Esophagus squamous epithelium (tissue), 5 donors: ENCODE results near the gene DNMT3A. TPM values are rescaled to one million over a fixed set of nuclear protein-coding genes. Genes with fewer than 3 reads are reported as not detected.
A peak's percentile ranks its signal among the peaks of the same experiment; 100 is the strongest.

Experiments
- DNase-seq: peaks from one replicate; lab custom pipeline; 2025; lab: John Stamatoyannopoulos, UW
- H3K27ac ChIP-seq, 4 donors: fragments of 200-600 bp; sonication (generic); one replicate each; pipeline ENCODE4 v1.5.1; 2016 to 2019; ENCODE audit warnings: mild to moderate bottlenecking in 1 of 4
- H3K27me3 ChIP-seq, 4 donors: fragments of 200-600 bp; sonication (generic); 1 replicate in 3 of 4; 2 replicates in 1 of 4; pipeline versions ENCODE4 v1.5.1 to v1.6.0; 2017 to 2021; ENCODE audit warnings: antibody characterized with exemption in 1 of 4
- H3K36me3 ChIP-seq, 3 donors: fragments of 200-600 bp; sonication (generic); one replicate each; pipeline ENCODE4 v1.5.1; 2016 to 2019
- H3K4me1 ChIP-seq, 3 donors: fragments of 200-600 bp; sonication (generic); one replicate each; pipeline ENCODE4 v1.5.1; 2017 to 2019
- H3K4me3 ChIP-seq, 4 donors: fragments of 200-600 bp; sonication (generic); 1 replicate in 3 of 4; 2 replicates in 1 of 4; pipeline ENCODE4 v1.5.1; 2016 to 2019; ENCODE audit warnings: mild to moderate bottlenecking in 2 of 4, moderate library complexity in 1 of 4
- H3K9me3 ChIP-seq, 3 donors: fragments of 200-600 bp; sonication (generic); one replicate each; pipeline ENCODE4 v1.5.1; 2016 to 2019
- CTCF ChIP-seq, 6 experiments: fragments of 450-650 bp in 4 of 6; fragments of 200-600 bp in 2 of 6; sonication (generic) in 2 of 6; IDR thresholded peaks; one replicate each; pipeline ENCODE4 v1.5.1; 2016 to 2019; ENCODE audit warnings: antibody characterized with exemption in 6 of 6, mild to moderate bottlenecking in 4 of 6, moderate library complexity in 4 of 6
- POLR2A ChIP-seq, 4 donors: fragments of 450-650 bp; IDR thresholded peaks; one replicate each; pipeline ENCODE4 v1.6.1; 2017; ENCODE audit warnings: antibody characterized with exemption in 4 of 4, mild to moderate bottlenecking in 4 of 4, moderate library complexity in 3 of 4
- WGBS, 2 donors: methylation state at CpG; one replicate each; pipeline ENCODE4 v1.1.5; 2018; 5-methylcytosine and 5-hydroxymethylcytosine counted together
- intact Hi-C: fragments of 100-400 bp; cut with DNase I; formaldehyde crosslinking; loops from one replicate; pipeline ENCODE4 v1.15.0; 2022
- total RNA-seq, 4 donors: library from RNA; depleted of rRNA; stranded (reverse); fragments of >200 nt; gene quantifications; one replicate each; pipeline ENCODE4 v1.1.0, GENCODE V29; 2016
- donor health status: DM: yes; HTN: yes; CAD: no.

DNMT3A gene
- total RNA-seq, 4 donors from 2014 or later = 4.1 to 13.6 (median 8.2) TPM

GRCh38 chr2:25297738-25298137 is 44.0 kb downstream of the DNMT3A start:
- Histone ChIP-seq H3K9me3 (no peaks in the 10 kb centered on the region), H3K27ac (no peak overlapping the region), H3K36me3 (peaks cover 0 to 36% (median 0%) of the 10 kb centered on the region in 3 donors), H3K4me3 (no peak overlapping the region), H3K4me1 (peaks cover 13 to 87% (median 32%) of the 10 kb centered on the region in 3 donors), H3K27me3 (no peaks in the 10 kb centered on the region)
- 65% methylated on average over 7 of the region's 7 CpGs; no CpG with 5 or more reads in 1 of the 2 donors for WGBS, 2 donors
- TF ChIP-seq CTCF (IDR thresholded peaks at IDR 0.05) (no peak), POLR2A (IDR thresholded peaks at IDR 0.05) (no peak)
- DNase-seq = no peak
- intact Hi-C loops = no loop called here

- DNase-seq = no peak
- H3K27me3 ChIP-seq = no peaks in the 10 kb centered on the region
- H3K36me3 ChIP-seq = peaks cover 0 to 36% (median 0%) of the 10 kb centered on the region in 3 donors
- TF ChIP-seq CTCF (IDR thresholded peaks at IDR 0.05) (no peak), POLR2A (IDR thresholded peaks at IDR 0.05) (no peak)
- peaks cover 13 to 80% (median 24%) of the 10 kb centered on the region in 3 donors for H3K4me1 ChIP-seq
- H3K9me3 ChIP-seq = no peaks in the 10 kb centered on the region
- H3K4me3 ChIP-seq = peak overlapping the region in 1 of 4 donors; percentile 18
- WGBS, 2 donors = 80 to 81% methylated on average over 7 of the region's 7 CpGs
- H3K27ac ChIP-seq = peak overlapping the region; percentile 5 to 88 (median 57)
- intact Hi-C loops = no loop called here
Measured at GRCh38 chr2:25295621-25296020, 46.1 kb downstream of the DNMT3A start.

- no peak for TF ChIP-seq CTCF (IDR thresholded peaks at IDR 0.05)
- peak in 1 of 4 donors; percentile 37 for TF ChIP-seq POLR2A (IDR thresholded peaks at IDR 0.05)
- peaks cover 0 to 32% (median 0%) of the 10 kb centered on the region in 3 donors for H3K36me3 ChIP-seq
- peaks cover 13 to 87% (median 25%) of the 10 kb centered on the region in 3 donors for H3K4me1 ChIP-seq
- peak overlapping the region; percentile 38 to 88 (median 80) for H3K27ac ChIP-seq
- intact Hi-C loops = no loop called here
- WGBS, 2 donors = 18 to 25% methylated on average over 7 to 8 of the region's 16 CpGs
- peak overlapping the region in 2 of 4 donors; percentile 4 to 18 for H3K4me3 ChIP-seq
- no peaks in the 10 kb centered on the region for H3K9me3 ChIP-seq
- no peaks in the 10 kb centered on the region for H3K27me3 ChIP-seq
- DNase-seq = peak; percentile 57
Measured at GRCh38 chr2:25294573-25295462, 46.9 kb downstream of the DNMT3A start.

GRCh38 chr2:25293958-25294562 is 47.7 kb downstream of the DNMT3A start:
- 66 to 70% methylated on average over 8 of the region's 13 CpGs for WGBS, 2 donors

More at GRCh38 chr2:25293958-25294562, 47.7 kb downstream of the DNMT3A start:
- Histone ChIP-seq H3K4me3 (no peak overlapping the region), H3K4me1 (peaks cover 13 to 86% (median 25%) of the 10 kb centered on the region in 3 donors), H3K9me3 (no peaks in the 10 kb centered on the region), H3K27ac (peak overlapping the region; percentile 38 to 88 (median 80)), H3K27me3 (no peaks in the 10 kb centered on the region), H3K36me3 (peaks cover 0 to 24% (median 0%) of the 10 kb centered on the region in 3 donors)
- intact Hi-C loops = no loop called here
- no peak for DNase-seq
- no peak for TF ChIP-seq CTCF (IDR thresholded peaks at IDR 0.05)
- TF ChIP-seq POLR2A (IDR thresholded peaks at IDR 0.05) = no peak
